ENCODE results near the gene TOPAZ1.

Gene TOPAZ1

GRCh38 chr3:44252332-44252959, 10.8 kb downstream of the TOPAZ1 start:
- no peak for DNase-seq

- DNase-seq = no peak
Measured at GRCh38 chr3:44259404-44259803, 17.7 kb downstream of the TOPAZ1 start.

- DNase-seq = no peak
Measured at GRCh38 chr3:44264146-44264545, 22.5 kb downstream of the TOPAZ1 start.

- no peak for DNase-seq
Measured at GRCh38 chr3:44265815-44266214, 24.1 kb downstream of the TOPAZ1 start.

GRCh38 chr3:44272191-44272590, 30.5 kb downstream of the TOPAZ1 start:
- DNase-seq = no peak

- no peak for DNase-seq
Measured at GRCh38 chr3:44277925-44278324, 36.2 kb downstream of the TOPAZ1 start.

GRCh38 chr3:44280077-44280476, 38.4 kb downstream of the TOPAZ1 start:
- DNase-seq = no peak

- no peak for DNase-seq
Measured at GRCh38 chr3:44280631-44281030, 38.9 kb downstream of the TOPAZ1 start.

GRCh38 chr3:44284949-44285348, 43.3 kb downstream of the TOPAZ1 start:
- DNase-seq = no peak

- DNase-seq = no peak
Measured at GRCh38 chr3:44289882-44290462, 48.3 kb downstream of the TOPAZ1 start.

GRCh38 chr3:44292276-44292675, 50.6 kb downstream of the TOPAZ1 start:
- no peak for DNase-seq

- no peak for DNase-seq
Measured at GRCh38 chr3:44292947-44293346, 51.3 kb downstream of the TOPAZ1 start.

GRCh38 chr3:44297255-44297654, 55.6 kb downstream of the TOPAZ1 start:
- DNase-seq = no peak

GRCh38 chr3:44301746-44302145, 60.1 kb downstream of the TOPAZ1 start:
- no peak for DNase-seq

- DNase-seq = no peak
Measured at GRCh38 chr3:44309500-44309899, 67.8 kb downstream of the TOPAZ1 start.

- DNase-seq = no peak
Measured at GRCh38 chr3:44318891-44319311, 77.2 kb downstream of the TOPAZ1 start.

GRCh38 chr3:44321335-44321734, 79.6 kb downstream of the TOPAZ1 start:
- DNase-seq = no peak

- DNase-seq = peak; percentile 49 to 56
Measured at GRCh38 chr3:44323341-44323955, 81.8 kb downstream of the TOPAZ1 start.

- no peak for DNase-seq
Measured at GRCh38 chr3:44324584-44324983, 82.9 kb downstream of the TOPAZ1 start.

- no peak for DNase-seq
Measured at GRCh38 chr3:44326019-44326418, 84.3 kb downstream of the TOPAZ1 start.

- no peak for DNase-seq
Measured at GRCh38 chr3:44326515-44326914, 84.8 kb downstream of the TOPAZ1 start.

- DNase-seq = no peak
Measured at GRCh38 chr3:44329946-44330345, 88.3 kb downstream of the TOPAZ1 start.

GRCh38 chr3:44330444-44330843, 88.8 kb downstream of the TOPAZ1 start:
- no peak for DNase-seq

- no peak for DNase-seq
Measured at GRCh38 chr3:44334326-44334725, 92.6 kb downstream of the TOPAZ1 start.

Measured in CD4-positive, alpha-beta T cell treated with Interleukin-4 for 1 hour (primary cell).